Posterior cingulate gyrus (tissue), 11 donors: ENCODE data around the gene CGB8.

Experiments used
- DNase-seq, 10 donors: peaks; one replicate each; pipeline versions ENCODE4 v3.0.0 to v3.0.0-alpha.2; 2020 to 2021; ENCODE audit warnings: mixed read lengths in 3 of 10
- intact Hi-C: fragments of 100-400 bp; cut with DNase I; formaldehyde crosslinking; loops from one replicate; pipeline ENCODE4 v1.15.1; 2023

Gene CGB8

GRCh38 chr19:49014123-49014869 lies 34.6 kb downstream of the CGB8 start:
- DNase-seq = no peak
- intact Hi-C loops = no loop called here

DNA sequence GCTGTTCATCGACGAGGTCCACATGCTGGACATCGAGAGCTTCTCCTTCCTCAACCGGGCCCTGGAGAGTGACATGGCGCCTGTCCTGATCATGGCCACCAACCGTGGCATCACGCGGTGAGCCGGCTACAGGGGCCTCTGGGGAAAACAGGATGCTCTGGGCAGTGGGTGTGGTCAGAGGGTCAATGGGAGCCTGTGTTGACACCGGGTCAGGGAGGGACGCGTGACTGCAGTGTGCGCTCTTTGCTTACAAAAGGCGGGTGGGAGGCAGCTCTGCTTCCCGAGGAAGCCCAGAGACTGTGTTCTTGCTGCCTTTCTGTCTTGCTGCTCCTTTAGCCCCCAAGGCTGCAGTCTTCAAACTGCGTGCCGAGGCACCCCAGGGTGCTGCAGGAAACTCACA lies 37.7 kb downstream of the CGB8 start:
- intact Hi-C loops = no loop called here
- no peak for DNase-seq

GRCh38 chr19:49010453-49010852 lies 38.5 kb downstream of the CGB8 start:
- no peak for DNase-seq
- intact Hi-C loops = no loop called here

GRCh38 chr19:49009828-49010227 lies 39.1 kb downstream of the CGB8 start:
- intact Hi-C loops = no loop called here
- DNase-seq = no peak

DNA sequence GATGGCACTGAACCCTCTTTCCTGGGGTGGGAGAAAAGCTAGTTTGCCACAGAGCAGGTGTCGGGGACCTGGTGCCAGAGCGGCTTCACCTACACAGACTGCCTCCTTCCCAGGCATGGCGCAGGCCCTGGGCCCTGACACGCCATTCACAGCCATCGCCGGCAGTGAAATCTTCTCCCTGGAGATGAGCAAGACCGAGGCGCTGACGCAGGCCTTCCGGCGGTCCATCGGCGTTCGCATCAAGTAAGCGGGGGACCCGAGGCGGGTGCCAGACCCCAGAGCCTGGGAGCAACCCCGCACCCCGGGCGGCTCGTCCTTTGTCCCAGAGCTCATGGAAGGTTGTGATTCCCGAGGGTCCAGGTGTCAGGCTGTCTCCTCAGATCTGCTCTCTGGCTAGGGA lies 42.0 kb downstream of the CGB8 start:
- DNase-seq = no peak
- intact Hi-C loops = no loop called here

- DNase-seq = no peak
- intact Hi-C loops = no loop called here
Observed at GRCh38 chr19:49004964-49005614, 43.8 kb downstream of the CGB8 start.

DNA sequence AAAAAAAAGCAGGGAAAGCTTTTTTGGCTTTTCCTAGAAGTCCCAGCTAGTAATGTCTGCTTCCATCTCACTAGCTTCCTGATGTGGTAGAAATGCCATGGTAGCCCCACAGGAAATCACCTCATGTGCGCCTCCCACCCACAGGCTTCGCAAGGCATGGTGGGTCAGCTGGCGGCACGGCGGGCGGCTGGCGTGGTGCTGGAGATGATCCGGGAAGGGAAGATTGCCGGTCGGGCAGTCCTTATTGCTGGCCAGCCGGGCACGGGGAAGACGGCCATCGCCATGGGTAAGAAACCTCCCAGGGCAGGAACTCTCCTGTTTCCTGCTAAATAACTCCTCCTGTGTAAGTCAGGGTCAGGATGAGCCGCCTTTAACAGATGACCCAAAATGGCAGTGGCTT lies 44.8 kb downstream of the CGB8 start:
- no peak for DNase-seq
- intact Hi-C loops = no loop called here

DNA sequence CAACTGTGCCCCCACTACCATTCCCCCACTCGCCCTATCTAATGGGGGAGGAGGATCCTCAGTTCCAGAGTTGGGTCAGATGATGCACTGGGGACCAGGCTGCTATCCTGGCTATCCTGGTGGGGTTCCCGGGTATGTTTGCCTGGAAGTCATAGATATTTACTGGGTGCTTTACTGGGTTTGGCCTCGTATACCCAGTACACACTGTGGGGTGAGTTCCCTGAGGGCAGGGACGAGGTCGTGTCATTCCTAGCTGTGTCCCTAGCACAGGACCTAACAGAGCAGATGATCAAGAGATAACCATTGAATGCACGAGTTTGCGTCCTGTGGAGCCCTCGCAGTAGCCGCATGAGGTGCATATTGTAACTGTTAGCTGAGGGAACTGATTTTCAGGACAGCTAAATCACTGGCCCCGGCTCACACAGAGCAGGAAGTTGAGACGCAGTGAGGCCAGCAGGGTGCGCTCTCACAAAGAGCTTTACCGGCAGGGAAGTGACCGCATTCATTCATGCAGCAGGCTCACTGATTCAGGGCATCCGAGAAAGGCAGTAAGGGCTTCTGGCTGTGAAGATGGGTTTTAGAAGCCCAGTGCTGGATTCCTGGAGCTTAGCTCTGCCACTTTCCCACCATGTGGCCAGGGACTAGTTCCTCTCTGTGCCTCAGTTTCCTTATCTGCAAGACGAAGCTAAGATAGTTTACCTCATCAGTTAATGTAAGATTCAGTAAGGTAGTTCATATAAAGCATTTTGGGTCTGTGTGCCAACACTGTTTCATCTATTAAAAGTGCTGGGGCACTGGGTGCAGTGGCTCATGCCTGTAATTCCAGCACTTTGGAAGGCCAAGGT lies 49.2 kb downstream of the CGB8 start:
- peak in 8 of 10 donors; percentile 29 to 92 (median 52) for DNase-seq
- intact Hi-C loops = no loop called here

DNA sequence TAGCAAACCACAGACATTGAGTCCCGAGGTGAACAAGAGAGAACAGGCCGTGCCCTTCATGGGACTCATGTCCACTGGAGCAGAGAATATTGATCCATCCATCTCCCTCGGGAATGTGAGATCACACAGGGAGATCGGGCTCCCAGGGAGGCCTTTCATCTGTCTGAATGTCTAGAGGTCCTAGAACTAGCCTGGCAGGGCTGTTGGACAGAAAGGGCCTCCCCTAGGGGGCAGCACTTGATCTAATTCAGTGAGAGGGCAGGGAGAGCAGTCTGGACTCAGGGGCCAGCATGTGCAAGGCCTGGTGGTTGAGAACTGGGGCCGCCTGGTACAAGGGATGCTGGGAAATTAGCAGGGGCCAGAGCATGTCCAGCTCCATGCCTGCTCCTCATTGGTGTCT lies 50.9 kb downstream of the CGB8 start:
- intact Hi-C loops = no loop called here
- DNase-seq = peak in 1 of 10 donors; percentile 14
